HG03045 (cell line): Measurements from ENCODE around the gene UBAC2.
"Not testable (repeated sequence)": the region's sequence is repeated elsewhere in the genome, so short reads cannot be mapped to it uniquely, and the experiment has no call there.

Experiments
- ATAC-seq: cut with Tn5 transposase; IDR thresholded peaks from one replicate; pipeline ENCODE4 v1.9.1; 2021; ENCODE audit warnings: mild to moderate bottlenecking, moderate library complexity; ENCODE audit not compliant: unreplicated experiment

UBAC2 gene

DNA sequence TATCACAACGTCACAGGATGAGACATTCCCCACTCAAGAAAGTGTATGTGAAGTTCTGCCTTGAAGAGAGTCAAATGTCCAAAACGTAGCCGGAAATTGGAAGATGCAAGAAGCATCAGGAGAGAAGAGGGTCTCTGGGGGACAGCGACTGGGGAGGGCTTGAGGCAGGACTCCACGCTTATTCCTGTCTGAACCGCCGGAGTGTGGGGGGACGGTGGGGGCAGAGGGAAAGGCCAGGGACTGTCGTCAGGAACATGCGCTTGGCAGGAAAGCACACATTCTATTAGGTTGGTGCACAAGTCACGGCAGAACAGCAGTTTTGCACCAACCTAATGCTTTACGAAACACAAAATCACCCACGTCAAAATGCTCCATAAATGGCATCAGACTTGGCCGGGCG, 205.3 kb downstream of the UBAC2 start:
- no peak for ATAC-seq

DNA sequence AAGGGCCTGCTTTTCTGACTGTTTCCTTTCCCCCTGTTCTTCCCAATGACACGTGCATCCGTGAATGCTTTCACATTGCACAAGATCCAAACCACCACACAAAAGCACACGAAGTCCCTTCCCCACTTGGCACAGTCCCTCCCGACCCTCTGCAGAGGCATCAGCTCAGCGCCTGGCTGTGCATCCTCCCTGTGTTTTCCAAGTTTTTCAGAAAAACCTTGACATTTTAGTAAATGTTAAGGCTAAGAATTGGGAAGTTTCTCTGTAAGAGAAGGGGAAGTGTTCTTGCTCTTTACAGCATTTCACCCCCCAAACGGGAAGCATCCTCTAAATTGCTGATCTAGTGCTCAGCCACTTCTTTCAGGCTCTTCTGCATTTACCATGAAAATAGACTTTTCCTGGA, 206.1 kb downstream of the UBAC2 start:
- ATAC-seq: no peak

DNA sequence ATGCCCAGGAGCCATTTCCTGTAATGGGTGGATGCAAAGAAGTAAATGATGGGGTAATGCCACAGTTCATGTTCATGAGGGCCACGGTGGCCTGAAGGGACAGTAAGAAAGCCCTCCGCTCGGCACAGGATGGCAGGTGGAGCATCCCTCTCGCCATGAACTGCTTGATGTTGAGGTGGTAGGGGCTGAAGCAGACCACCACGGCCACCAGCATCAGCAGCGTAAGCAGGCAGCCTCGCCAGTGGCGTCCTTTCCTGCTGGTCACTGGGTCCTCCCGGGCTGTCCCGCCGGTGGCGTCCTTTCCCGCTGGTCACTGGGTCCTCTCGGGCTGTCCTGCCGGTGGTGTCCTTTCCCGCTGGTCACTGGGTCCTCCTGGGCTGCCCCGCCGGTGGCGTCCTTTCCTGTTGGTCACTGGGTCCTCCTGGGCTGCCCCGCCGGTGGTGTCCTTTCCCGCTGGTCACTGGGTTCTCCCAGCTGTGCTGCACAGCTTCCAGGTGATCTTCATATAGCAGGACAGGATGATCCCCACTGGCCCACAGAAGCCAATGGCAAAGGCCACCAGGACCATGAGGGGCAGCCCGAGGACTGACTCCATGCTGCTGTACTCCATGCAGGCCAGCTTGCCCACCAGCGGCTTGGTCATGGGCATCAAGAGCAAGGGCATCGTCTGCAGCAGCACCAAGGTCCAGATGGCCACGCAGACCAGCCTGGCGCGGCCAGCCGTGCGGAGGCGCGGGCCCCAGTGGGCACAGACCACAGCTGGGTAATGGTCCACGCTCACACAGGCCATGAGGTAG, 207.4 kb downstream of the UBAC2 start:
- ATAC-seq: no peak

DNA sequence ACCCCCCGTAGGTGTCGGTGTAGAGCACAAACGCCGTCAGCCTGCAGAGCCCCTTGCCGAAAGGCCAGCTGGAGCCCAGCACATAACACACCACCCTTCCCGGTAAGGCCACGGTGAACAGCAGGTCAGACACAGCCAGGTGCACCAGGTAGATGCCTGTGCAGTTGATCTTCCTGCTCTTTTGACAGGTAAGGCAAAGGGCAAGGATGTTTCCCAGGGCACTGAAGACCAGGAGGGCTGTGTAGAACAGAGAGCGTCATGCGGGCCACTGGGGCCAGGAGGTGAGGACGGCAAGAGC, 208.0 kb downstream of the UBAC2 start:
- ATAC-seq: no peak

DNA sequence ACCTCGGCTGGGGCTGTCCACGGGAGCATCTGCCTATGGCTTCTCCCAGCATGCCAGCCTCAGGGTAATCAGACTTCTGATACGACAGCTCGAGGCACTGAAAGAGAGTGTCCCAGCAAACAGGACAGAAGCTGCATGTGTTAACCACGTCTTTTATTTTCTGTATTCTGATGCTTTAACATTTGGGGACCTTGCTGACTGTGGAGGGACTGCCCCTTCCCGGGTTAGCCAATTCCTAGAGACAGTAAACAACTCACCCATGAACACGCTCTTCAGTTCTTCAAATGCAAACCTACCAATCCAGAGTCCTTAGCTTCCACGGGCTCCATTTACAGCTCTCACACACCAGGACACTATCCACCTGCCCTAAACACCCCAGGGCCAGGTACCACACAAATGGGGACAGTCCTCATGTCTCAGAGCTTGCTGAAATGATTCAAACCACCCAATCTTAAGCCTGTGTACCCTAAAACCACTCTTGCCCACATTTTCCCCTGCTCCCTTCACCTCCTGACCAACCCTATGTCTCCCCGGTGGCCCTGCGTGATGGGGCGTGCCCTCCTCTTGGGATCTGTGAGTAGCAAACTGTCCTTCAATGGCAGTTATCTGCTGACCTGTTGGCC, 208.9 kb downstream of the UBAC2 start:
- not testable (repeated sequence) for ATAC-seq

DNA sequence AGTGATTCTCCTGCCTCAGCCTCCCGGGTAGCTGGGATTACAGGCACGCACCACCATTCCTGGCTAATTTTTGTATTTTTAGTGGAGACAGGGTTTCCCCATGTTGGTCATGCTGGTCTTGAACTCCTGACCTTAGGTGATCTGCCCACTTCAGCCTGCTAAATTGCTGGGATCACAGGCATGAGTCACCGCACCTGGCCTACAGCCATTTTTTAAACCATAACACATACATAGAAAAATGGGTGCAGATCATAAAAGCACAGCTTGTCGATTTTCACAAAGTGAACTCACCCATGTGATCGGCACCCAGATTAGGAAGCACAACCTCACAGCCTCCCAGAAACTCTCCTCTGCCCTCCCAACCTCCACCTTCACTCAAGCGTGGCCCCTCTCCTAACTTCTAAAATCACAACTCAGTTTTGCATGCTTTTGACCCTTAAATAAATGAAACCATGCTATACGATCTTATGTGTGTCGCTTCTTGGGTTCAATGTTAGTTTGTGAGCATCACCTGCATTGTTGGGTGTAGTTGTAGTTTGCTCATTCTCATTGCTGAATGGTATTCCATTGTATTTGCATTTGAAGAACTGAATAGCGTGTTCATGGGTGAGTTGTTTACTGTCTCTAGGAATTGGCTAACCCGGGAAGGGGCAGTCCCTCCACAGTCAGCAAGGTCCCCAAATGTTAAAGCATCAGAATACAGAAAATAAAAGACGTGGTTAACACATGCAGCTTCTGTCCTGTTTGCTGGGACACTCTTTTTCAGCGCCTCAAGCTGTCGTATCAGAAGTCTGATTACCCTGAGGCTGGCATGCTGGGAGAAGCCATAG, 210.2 kb downstream of the UBAC2 start:
- ATAC-seq: not testable (repeated sequence)

DNA sequence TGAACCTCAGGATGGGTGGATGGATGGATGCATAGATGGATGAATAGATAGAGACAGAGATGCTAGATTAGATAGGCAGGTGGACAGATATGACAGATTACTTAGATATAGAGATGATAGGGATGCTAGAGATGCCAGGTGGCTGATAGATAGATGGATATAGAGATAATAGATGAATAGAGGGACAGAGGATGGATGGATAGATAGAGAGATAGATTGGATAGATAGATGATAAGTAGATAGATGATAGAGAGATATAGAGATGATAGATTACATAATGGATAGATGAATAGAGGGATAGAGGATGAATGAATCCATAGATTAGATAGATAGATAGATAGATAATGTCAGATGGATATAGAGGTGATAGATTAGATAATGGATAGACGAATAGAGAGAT, 212.2 kb downstream of the UBAC2 start:
- no peak for ATAC-seq

DNA sequence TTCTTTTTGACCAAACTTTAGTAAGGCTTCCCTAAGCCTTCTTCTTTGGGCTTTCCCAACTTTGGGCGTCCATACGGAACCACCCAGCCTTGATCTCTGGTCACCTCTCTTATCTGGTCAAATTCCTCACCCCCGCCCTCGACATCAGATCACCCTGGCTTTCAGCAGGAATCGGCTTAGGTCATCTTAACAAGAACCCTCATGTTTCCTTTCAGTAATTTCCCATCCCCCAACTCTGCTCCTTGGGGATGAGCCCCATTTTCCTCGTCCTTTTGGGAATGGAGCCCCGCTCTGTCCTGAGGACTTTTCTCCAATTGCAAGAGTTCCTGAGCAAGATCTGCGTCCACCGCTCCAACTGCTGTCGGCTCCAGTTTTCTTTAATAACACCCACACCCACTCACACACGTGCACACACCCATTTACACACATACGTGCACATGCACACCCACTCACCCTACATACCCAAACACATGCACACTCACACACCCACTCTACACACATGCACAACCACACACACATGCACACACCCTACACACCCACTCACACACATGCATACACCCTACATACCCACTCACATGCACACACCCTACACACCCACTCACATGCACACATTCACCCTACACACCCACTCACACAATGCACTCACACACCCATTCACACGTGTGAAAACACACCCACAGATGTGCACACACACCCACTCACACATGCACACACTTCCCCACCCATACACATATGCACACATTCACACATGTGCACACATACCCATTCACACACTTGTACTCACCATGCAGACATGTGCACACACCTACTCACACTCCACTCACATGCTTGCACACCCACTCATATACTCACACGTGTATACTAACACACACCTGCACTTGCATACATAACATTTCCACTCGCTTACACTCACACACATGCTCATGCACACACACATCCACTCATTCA, 213.7 kb downstream of the UBAC2 start:
- ATAC-seq: no peak

DNA sequence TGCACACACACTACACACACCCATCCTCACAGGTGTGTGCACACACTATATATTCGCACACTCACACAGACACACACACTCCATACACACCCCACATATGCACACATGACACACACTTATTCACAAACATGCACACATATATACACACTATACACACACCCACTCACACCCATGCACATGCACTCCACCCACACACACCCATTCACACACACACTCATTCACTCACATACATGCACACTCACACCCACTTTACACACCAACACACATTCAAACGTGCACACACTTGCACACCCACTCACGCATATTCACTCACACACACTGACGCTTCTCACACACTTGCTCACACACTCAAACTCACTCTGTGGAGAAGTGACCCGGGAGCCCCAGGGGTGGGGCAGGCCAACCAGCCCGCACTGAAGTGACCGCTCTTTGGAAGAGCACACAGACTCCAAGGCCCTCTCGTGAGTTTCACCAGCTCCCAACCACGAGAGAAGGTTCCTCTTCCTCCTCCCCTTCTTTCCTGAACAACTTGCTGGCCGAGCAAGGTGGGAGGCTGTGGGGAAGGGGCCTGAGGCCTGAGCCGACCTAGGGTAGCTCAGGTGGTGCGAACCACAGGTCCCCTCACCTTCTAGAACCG, 214.5 kb downstream of the UBAC2 start:
- no peak for ATAC-seq

DNA sequence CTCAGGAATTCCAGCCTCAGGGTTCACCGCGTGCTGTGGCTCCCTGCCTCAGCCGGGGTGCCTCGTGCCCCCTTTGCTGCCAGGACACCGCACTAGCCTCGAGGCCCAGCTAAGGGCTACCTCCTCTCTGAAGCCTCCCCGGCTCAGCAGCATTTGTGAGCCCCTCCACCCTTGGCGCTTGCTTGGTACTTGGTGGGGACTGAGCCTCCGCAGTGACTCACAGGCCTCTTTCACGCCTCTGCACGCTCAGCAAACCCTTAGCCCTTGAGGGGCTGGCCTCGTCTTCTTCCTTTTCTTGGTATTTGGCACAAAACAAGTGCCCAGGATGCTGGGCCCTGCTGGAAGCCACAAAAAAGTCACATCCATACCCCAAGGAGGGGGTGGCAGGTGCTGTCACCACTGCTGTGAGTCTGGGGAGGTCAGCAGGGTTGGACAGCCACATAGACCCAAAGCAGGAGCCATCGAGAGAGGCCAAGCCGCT, 215.2 kb downstream of the UBAC2 start:
- no peak for ATAC-seq

DNA sequence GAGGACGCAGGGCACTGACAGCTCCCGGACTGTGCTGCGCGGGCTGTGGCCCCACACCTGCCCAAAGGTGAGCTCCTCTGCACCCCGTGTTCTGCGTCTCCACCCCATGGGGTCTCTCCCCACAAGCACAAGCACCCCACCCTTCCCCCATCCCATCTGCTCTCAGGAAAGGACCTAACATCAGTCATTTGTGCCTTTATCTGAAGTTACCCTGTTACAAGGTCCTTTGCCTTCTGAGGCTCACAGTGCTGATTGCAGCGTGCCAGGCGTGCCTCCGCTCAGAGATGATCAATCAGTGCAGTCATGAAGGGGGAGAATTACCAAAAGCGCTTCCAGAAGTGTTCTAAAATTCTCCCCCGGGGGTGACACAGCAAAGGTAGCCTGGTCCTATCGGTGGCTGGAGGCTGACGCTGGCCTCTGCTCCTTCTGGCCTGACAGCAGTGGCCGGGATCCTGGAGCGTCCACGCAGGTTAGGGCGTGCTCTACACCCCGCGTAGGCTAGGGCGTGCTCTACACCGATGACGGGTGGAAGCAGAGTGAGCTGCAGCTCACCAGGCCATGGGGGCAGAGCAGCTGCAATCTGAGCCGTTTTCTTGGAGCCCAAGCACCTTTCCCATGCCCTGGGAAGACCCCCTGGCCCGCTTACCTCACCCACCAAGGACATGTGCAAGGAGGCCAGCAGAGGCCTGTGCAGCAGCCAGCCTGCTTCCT, 215.9 kb downstream of the UBAC2 start:
- ATAC-seq: no peak

DNA sequence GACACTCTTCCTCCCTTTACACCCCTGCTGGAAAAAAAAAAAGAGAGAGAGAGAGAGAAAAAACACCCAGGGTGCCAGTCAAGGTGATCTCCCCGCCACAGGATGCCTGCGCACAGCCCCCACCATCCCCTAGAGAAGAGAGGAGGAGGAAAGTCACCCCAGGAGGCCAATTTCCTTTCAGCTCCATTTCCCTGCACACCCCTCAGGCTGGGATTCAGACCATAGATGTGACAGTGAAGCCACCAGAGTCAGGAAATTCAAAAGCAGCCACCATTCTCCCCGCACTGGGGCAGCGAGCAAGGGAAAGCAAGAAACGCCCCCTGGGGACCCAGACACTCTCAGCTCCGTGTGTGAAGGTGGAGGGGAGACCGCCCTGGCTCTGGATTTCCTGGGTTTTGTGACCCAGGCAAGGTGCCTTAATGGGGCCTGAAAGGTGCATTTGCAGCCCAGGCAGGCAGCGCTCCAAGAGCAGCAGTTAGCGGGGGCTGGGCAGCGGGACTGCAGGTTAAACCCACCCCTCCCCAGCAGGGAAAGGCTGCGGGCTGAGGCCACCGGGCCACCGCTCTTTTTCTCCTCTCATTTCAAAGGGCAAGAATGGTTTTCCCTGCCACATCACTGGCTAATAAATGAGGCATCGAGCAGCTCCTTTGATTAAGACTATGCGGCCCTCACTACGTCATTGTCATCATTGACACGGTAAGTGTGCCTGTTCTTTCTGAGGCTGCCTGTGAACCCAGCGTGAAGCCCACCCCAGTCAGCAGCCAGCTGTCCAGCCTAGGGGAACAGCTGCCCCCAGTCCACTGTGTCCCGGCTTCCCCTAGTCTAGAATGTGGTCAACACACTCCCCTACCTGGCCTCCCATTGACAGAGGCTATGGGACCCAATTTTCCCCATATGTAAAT, 216.8 kb downstream of the UBAC2 start:
- no peak for ATAC-seq

DNA sequence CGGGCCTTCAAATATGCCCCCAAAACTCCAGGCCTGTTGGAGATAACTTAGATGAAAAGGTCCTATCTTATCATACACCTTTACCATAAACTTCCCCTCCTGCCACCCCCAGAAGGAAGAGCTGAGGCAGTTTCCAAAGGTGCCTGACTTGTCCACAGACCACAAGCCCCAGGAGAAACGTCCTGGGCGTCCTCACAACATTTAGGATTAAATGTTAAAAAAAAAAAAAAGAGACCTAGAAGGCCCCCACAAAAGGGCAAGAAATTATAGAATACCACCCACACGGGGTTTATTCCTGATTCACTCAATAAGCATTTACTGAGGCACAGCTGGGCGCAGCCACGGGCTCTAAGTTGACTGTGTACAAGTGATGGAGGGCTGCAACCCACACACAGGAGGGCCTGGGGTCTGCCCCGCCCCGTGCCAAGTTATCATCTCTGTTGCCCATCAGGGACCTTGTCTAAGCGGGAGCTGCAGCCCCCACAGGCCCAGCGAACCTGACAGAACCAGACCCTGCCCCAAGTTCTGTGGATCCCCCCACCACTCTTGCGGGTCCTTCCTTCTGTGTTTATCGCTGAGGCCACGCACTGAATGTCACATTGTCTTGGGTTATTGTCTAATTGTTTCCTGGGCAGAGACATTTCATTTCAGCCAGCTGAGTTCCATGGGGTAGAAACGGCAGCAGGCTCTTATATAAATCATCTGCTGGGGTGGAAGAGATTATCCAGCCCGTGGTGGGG, 217.6 kb downstream of the UBAC2 start:
- no peak for ATAC-seq

DNA sequence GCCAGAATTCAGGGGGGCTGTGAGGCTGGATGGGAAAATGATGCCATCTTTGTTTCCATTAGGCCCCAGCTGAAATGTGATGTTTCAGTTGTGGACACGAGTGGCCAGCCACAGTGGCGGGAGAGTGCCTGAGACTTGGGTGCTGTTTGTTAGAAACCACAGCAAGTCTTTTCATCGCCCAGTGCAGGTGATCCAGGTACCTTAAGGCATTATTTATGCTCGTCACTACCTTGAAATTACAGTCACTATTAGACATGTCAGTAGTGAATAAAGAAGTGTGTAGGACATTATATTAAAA, 218.1 kb downstream of the UBAC2 start:
- no peak for ATAC-seq

DNA sequence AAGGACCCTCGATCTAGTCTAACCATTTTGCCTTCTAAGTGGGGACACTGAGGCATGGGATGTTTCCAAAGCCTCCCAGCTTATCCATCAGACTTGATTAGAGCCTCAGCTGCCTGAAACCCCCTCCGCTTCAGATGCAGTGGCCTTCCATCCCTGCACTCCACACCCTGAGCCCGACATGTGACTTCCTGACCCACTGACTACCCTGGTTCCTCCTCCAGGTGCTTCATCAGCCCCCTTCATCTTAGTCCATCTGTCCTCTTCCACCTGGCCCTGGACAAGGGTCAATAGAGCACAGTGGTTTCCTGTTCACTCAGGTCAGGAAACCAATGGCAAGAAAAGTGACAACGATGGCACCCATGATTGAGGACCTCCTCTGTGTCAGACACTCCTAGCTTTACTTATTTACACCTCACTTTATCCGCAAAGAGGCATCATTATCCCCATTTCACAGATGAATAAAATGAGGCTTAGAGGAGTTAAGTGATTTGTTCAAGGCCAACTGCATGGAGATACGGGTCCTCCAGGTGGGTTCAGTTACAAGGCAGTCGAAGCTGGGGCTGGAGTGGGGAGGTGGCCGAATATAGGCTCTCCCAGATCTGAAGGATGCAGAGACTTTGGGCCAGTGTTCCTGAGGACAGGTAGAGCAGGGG, 219.1 kb downstream of the UBAC2 start:
- ATAC-seq: no peak

DNA sequence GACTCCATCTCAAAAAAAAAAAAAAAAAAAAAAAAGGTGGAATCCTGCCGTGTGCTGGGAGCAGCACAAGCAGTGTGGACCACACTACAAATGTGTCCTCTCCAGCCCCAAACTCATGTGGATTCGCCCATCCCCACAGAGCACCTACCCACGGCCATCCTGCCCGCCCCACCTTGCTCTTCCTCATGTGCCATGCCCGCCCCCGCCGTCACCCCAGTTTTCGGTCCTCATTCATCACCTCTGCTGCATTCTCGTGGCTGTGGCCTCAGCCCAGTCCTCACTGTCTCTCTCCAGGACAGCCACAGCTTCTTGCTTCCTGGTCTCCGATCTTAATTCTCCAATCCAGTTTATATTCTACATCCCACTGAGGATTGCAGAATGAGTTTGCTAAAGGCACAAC, 220.6 kb downstream of the UBAC2 start:
- no peak for ATAC-seq

DNA sequence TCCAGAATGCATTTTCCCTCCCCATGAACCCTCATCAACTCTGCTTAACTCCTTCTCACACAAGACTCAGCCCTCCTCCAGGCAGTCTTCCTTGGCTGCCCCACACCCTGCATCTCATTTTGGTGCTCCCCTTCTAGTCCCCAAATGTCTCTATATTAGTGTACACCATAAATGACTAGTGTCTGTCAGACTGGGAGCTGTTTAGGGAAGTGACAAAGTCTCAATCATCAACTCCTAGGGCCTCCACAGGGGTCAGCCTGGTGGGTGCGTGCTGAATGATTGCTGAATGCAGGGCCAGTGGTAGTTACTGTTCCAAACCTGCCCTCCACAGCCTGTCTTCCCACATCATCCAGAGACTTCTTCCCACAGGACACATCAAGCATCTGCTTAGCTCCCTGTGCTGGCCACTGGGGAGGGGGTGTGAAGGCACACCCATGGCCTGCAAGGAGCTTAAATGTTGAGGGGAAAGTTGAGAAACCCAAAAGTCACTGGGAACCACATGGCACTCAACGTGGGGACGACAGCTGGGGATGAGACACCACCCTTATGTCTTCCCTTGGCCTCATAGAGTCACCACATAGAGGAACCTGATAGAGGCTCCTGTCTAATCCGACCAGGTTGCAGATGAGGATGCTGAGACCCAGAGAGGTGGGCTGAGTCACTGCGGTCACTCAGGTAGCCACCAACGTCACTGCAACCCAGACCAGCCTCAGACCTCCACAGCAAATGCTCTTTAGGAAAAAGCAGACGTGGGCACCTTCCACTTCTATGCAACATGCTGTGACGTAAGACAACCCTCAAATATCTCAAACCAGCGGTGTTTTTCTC, 221.3 kb downstream of the UBAC2 start:
- peak; percentile 35 for ATAC-seq
